RWPE1 (cell line): ENCODE measurements around the gene NLRP3.
"Not testable (repeated sequence)": the region's sequence is repeated elsewhere in the genome, so short reads cannot be mapped to it uniquely, and the experiment has no call there.

Experiments used
- CTCF ChIA-PET: fragments of 350-600 bp; sonication (Branson Sonifier 250); formaldehyde crosslinking; extraction: SDS; loops from one replicate; lab custom pipeline; 2021; lab: Yijun Ruan, JAX
- POLR2A ChIA-PET: fragments of 400-600 bp; formaldehyde crosslinking; extraction: SDS; loops from one replicate; lab custom pipeline; 2020; ENCODE audit warnings: antibody characterized with exemption; ENCODE audit not compliant: low non-redundant PET; lab: Yijun Ruan, JAX
- DNase-seq: peaks from one replicate; pipeline ENCODE4 v3.0.0; 2012; ENCODE audit warnings: low spot score
- H3K27ac ChIP-seq: fragments of 450-650 bp; 2 replicates; pipeline ENCODE4 v1.5.1; 2017
- TF ChIP-seq, protein P1 (sequence below): fragments of 450-650 bp; conservative IDR thresholded peaks from 2 replicates; pipeline ENCODE4 v1.5.1; 2017; ENCODE audit warnings: low read depth, mild to moderate bottlenecking

Gene NLRP3

DNA sequence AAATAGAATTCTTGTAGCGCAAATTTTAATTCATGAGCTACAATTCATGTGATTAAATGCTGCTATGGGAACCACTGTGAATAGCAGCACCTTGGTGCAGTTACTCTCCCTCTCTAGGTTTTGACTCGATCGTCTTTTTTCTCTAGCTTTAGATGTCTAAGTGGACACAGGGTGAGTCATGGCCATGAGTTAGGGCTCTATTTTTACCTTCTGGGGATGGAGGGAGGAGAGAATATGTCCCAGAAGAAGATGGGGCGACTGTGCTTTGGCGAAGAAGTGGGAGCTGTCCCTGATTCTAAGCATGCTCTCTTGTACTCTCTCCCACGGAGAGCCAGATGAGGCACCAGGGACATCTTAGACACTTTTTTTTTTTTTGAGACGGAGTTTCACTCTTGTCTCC, 43.5 kb downstream of the NLRP3 start:
- no peak for DNase-seq
- CTCF ChIA-PET = no interaction called here
- POLR2A ChIA-PET = no interaction called here
- TF ChIP-seq, protein P1, sequence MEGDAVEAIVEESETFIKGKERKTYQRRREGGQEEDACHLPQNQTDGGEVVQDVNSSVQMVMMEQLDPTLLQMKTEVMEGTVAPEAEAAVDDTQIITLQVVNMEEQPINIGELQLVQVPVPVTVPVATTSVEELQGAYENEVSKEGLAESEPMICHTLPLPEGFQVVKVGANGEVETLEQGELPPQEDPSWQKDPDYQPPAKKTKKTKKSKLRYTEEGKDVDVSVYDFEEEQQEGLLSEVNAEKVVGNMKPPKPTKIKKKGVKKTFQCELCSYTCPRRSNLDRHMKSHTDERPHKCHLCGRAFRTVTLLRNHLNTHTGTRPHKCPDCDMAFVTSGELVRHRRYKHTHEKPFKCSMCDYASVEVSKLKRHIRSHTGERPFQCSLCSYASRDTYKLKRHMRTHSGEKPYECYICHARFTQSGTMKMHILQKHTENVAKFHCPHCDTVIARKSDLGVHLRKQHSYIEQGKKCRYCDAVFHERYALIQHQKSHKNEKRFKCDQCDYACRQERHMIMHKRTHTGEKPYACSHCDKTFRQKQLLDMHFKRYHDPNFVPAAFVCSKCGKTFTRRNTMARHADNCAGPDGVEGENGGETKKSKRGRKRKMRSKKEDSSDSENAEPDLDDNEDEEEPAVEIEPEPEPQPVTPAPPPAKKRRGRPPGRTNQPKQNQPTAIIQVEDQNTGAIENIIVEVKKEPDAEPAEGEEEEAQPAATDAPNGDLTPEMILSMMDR = no peak
- no peak overlapping the region for H3K27ac ChIP-seq

DNA sequence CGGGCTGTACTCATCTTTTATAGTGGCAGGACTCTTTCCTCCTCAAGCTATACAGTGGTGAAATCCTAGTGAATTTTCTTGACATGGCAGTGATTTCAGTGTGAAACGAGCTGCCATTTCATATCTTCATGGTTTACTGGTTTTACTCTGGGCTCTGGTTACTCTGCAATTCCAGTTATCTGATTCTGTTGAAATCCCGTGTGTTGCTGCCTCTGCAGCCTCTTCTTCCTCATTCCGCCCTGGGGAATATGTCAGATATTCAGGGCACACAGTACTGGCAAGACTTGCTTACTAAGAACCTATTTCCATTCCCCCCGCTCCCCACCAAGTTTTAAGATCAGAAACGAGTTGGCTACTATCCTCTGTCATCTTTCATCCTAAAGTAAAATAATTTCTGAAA, 49.8 kb downstream of the NLRP3 start:
- no peak overlapping the region for H3K27ac ChIP-seq
- DNase-seq = no peak
- TF ChIP-seq, protein P1 = no peak
- ChIA-PET CTCF (no interaction called here), POLR2A (no interaction called here)

DNA sequence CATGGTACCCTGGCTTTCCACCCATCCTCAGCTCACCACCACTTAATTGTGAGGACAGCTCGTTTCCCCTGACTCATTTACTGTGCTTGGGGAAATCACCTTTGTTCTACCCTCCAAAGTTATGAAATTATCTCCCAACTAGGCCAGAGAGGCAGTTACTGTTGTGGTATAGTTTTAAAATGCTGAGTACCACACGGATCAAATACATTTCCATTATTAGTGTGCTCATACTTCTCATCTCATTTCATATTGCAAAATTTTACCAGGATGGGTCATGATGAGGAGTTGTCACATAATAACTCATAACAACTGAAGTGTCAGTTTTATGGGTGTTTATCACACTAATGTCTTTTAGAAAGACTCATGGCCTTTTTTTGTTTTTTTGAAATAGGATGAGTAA, 51.2 kb downstream of the NLRP3 start:
- TF ChIP-seq, protein P1 = no peak
- no peak overlapping the region for H3K27ac ChIP-seq
- no peak for DNase-seq
- ChIA-PET POLR2A (no interaction called here), CTCF (no interaction called here)

DNA sequence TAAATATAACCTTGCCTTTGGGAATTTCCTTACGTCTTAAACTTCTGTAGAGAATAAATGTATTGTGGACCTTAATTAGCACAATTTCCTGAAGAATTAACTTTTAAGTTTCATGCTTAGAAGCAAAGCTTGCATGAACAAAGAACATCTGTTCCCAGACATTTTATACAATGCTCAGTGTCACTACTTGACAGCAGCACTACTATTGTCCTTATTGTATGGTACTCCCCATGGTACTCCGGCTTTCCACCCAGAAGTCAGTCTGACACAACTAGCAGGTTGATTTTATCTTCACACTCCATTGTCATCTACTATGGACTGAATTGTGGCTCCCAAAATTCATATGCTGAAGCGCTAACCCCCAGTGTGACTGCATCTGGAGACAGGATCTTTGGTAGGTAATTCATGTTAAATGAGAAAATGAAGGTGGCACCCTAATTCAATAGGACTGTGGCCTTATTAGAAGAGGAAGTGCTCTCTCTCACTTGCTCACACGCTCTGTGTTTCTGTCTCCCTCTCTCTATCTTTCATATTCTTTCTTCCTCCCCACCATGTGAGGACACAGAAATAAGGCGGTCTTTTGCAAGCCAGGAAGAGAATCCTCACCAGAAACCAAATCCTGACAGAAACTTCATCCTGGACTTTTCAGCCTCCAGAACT, 52.6 kb downstream of the NLRP3 start:
- no peak for DNase-seq
- ChIA-PET CTCF (interaction anchor here (0.8 kb wide), 1 partner anchor 79 kb away, joined by 3 read pairs; no protein-coding TSS in a partner anchor), POLR2A (no interaction called here)
- TF ChIP-seq, protein P1 = no peak
- H3K27ac ChIP-seq = no peak overlapping the region

DNA sequence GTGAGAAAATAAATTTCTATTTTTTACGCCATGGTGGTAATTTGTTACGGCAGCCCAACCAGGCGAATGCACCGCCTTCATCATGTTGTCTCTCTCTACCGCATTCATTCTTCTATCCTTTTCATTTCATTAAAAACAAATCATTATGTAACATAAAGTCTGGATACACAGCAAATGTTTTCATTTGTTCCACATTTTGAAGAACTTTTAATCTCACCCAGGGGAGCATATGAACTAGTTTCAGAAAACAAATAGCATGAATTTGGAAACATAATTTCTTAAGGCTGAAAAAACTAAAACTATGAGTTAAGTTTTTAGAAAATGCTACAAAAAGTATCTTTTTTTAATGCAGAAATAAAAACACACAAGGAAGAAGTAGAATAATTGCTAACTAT, 53.2 kb downstream of the NLRP3 start:
- ChIA-PET CTCF (no interaction called here), POLR2A (no interaction called here)
- DNase-seq = no peak
- H3K27ac ChIP-seq = no peak overlapping the region
- TF ChIP-seq, protein P1 = no peak

DNA sequence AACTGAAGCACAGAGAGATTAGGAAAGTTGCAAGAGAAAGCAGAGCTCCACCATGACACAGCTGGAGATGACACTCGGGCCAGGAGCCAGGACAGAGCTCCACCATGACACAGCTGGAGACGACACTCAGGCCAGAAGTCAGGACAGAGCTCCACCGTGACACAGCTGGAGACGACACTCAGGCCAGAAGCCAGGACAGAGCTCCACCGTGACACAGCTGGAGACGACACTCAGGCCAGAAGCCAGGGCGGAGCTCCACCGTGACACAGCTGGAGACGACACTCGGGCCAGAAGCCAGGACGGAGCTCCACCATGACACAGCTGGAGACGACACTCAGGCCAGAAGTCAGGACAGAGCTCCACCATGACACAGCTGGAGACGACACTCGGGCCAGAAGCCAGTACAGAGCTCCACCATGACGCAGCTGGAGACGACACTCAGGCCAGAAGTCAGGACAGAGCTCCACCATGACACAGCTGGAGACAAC, 55.0 kb downstream of the NLRP3 start:
- POLR2A ChIA-PET, DNase-seq, H3K27ac ChIP-seq: not testable (repeated sequence)
- CTCF ChIA-PET = interaction anchor here (0.6 kb wide), 1 partner anchor 10 kb away, joined by 4 read pairs; no protein-coding TSS in a partner anchor

DNA sequence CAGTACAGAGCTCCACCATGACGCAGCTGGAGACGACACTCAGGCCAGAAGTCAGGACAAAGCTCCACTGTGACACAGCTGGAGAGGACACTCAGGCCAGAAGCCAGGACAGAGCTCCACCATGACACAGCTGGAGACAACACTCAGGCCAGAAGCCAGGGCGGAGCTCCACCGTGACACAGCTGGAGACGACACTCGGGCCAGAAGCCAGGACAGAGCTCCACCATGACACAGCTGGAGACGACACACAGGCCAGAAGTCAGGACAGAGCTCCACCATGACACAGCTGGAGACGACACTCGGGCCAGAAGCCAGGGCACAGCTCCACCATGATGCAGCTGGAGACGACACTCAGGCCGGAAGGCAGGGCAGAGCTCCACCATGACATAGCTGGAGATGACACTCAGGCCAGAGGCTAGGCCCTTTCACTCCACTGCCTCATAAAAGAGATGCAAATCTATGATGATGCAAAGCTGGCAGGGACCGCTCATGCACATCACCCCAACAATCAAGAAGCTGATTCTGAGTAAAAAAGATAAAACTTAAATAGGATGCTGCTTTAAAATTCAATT, 55.6 kb downstream of the NLRP3 start:
- H3K27ac ChIP-seq = no peak overlapping the region
- TF ChIP-seq, protein P1 = no peak
- DNase-seq = no peak
- CTCF ChIA-PET = interaction anchor here (0.6 kb wide), 1 partner anchor 340 kb away, joined by 3 read pairs; no protein-coding TSS in a partner anchor
- POLR2A ChIA-PET = no interaction called here
